Subcutaneous adipose tissue (tissue), 4 donors: ENCODE data around the gene BRI3BP. TPM values are rescaled to one million over a fixed set of nuclear protein-coding genes. Genes with fewer than 3 reads are reported as not detected.

Source experiments
- CTCF ChIP-seq: fragments of 450-650 bp; IDR thresholded peaks from one replicate; pipeline ENCODE4 v1.5.1; 2016; ENCODE audit warnings: low read depth, mild to moderate bottlenecking, control low read depth, antibody characterized with exemption, moderate library complexity
- total RNA-seq, 4 donors: library from RNA; depleted of rRNA; stranded (reverse); fragments of >200 nt; gene quantifications; one replicate each; pipeline ENCODE4 v1.1.0, GENCODE V29; 2016

Gene BRI3BP
- total RNA-seq, 4 donors from 2014 or later = 4.7 to 5.8 (median 5.0) TPM

- TF ChIP-seq CTCF = no peak
Observed at GRCh38 chr12:125013816-125014442, 20.5 kb downstream of the BRI3BP start.

GRCh38 chr12:125014526-125014925, 21.1 kb downstream of the BRI3BP start:
- no peak for TF ChIP-seq CTCF

- no peak for TF ChIP-seq CTCF
Observed at GRCh38 chr12:125015680-125016310, 22.4 kb downstream of the BRI3BP start.

DNA sequence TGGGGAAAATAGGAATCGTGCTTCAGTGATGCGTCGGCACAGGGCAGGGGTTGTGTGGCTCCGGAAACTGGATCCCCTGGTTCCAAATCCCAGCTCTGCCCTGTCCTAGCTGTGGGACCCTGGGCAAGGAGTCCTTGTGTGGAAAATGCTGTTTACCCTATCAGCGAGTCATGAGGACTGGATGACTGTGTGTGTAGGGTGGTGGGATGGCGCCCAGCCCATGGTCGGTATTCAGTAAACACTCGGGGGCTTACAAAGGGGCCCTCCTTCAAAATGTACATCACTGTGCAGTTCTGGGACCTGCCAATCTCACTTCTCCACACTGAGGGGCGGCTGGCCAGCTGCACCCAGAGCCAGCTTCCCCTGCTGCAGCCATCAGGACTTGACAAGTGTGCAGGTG, 24.4 kb downstream of the BRI3BP start:
- no peak for TF ChIP-seq CTCF

- no peak for TF ChIP-seq CTCF
Observed at GRCh38 chr12:125018356-125018755, 24.9 kb downstream of the BRI3BP start.

DNA sequence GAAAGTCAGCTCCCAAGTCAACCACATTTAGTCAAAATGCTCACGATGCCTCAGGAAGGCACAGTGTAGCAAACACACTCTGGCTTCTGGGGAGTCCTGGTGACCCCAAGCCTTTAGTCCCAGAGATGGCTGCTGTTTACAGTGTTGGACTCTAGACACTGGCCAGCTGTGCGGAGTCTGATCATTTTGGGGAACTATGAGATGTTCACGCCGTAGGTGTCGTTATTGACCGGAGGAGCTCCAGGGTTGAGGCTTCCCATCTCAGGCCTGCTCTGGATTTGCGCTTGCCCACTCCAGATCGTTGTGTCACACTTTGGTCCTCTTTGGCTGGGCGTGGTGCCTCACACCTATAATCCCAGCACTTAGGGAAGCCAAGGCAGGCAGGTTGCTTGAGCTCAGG, 27.7 kb downstream of the BRI3BP start:
- TF ChIP-seq CTCF = no peak

DNA sequence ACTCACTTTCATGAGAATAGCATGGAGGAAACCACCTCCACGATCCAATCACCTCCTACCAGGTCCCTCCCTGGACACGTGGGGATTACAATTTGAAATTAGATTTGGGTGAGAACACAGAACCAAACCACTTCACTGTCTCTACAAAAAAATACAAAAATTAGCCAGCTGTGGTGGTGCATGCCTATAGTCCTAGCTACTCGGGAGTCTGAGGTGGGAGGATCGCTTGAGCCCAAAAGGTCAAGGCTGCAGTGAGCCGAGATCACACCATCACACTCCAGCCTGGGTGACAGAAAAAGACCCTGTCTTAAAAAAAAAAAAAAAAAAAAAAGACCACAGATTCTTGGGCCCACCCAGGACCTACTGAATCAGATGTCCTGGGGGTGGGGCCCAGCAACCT, 28.3 kb downstream of the BRI3BP start:
- no peak for TF ChIP-seq CTCF
